ENCODE data around the gene ABCB7.
"Not testable (repeated sequence)": the region's sequence is repeated elsewhere in the genome, so short reads cannot be mapped to it uniquely, and the experiment has no call there.

ABCB7 gene

GRCh38 chrX:75096331-75096730, 59.8 kb downstream of the ABCB7 start:
- DNase-seq, result no peak

GRCh38 chrX:75086731-75087195, 69.3 kb downstream of the ABCB7 start:
- no peak for DNase-seq

GRCh38 chrX:75084757-75085156, 71.3 kb downstream of the ABCB7 start:
- DNase-seq, result no peak

GRCh38 chrX:75076429-75076828, 79.7 kb downstream of the ABCB7 start:
- no peak for DNase-seq

- DNase-seq, result no peak
Measured at GRCh38 chrX:75074475-75074874, 81.6 kb downstream of the ABCB7 start.

- DNase-seq, result no peak
Measured at GRCh38 chrX:75071334-75071733, 84.7 kb downstream of the ABCB7 start.

- DNase-seq, result no peak
Measured at GRCh38 chrX:75067931-75068330, 88.2 kb downstream of the ABCB7 start.

GRCh38 chrX:75061701-75062100, 94.4 kb downstream of the ABCB7 start:
- no peak for DNase-seq

GRCh38 chrX:75051047-75051446, 105.0 kb downstream of the ABCB7 start:
- DNase-seq, result no peak

GRCh38 chrX:75045369-75045768, 110.7 kb downstream of the ABCB7 start:
- DNase-seq, result no peak

GRCh38 chrX:75044142-75044541, 111.9 kb downstream of the ABCB7 start:
- not testable (repeated sequence) for DNase-seq

- DNase-seq, result peak; percentile 42
Measured at GRCh38 chrX:75038925-75039324, 117.2 kb downstream of the ABCB7 start.
